BJ (cell line): ENCODE data around the gene BEAN1. TPM values are rescaled to one million over a fixed set of nuclear protein-coding genes. Genes with fewer than 3 reads are reported as not detected.

ENCODE experiments used
- CTCF ChIA-PET: fragments of 350-600 bp; formaldehyde crosslinking; extraction: SDS; loops from one replicate; lab custom pipeline; 2021; ENCODE audit warnings: antibody characterized with exemption, inconsistent platforms; lab: Yijun Ruan, JAX
- POLR2A ChIA-PET: fragments of 300-600 bp; sonication (Branson Sonifier 250); formaldehyde crosslinking; extraction: SDS; loops from one replicate; lab custom pipeline; 2021; ENCODE audit warnings: antibody characterized with exemption; lab: Charles Lee
- DNase-seq: peaks from one replicate; pipeline ENCODE4 v3.0.0-alpha.2; 2011; ENCODE audit warnings: low read depth
- H3K27me3 ChIP-seq: 2 replicates; pipeline ENCODE4 v1.6.0; 2011; ENCODE audit warnings: low read length; ENCODE audit not compliant: control insufficient read depth, insufficient read depth
- H3K36me3 ChIP-seq: 2 replicates; pipeline ENCODE4 v1.5.1; 2011; ENCODE audit warnings: low read length; ENCODE audit not compliant: control insufficient read depth, insufficient read depth
- H3K4me3 ChIP-seq: 2 replicates; pipeline ENCODE4 v1.5.1; 2011; ENCODE audit warnings: low read depth, mild to moderate bottlenecking, control low read depth, low read length
- CTCF ChIP-seq: IDR thresholded peaks from 2 replicates; pipeline ENCODE4 v1.5.1; 2011; ENCODE audit warnings: low read depth, mild to moderate bottlenecking, control low read depth, inconsistent platforms, low read length, moderate library complexity; ENCODE audit not compliant: insufficient read depth
- polyA plus RNA-seq: library from polyadenylated mRNA; depleted of rRNA; stranded (reverse); fragments of >200 nt; gene quantifications from 2 replicates; pipeline ENCODE4 v1.2.3, GENCODE V29; 2011

BEAN1 gene
- polyA plus RNA-seq, 1 experiment = not detected

- Histone ChIP-seq H3K27me3 (no peaks in the 10 kb centered on the region; the same call in 1 of the 2 replicates), H3K4me3 (no peak overlapping the region), H3K36me3 (no peaks in the 10 kb centered on the region)
- TF ChIP-seq CTCF = no peak
- POLR2A ChIA-PET = no interaction called here
- DNase-seq = no peak
- CTCF ChIA-PET = interaction anchor here (0.6 to 1.6 kb wide), 2 partner anchors 83 to 92 kb away, joined by 3 to 5 read pairs; no protein-coding TSS in a partner anchor
Measured at GRCh38 chr16:66489385-66489784, 62.3 kb downstream of the BEAN1 start.

GRCh38 chr16:66489818-66490217 lies 62.7 kb downstream of the BEAN1 start:
- TF ChIP-seq CTCF = no peak
- Histone ChIP-seq H3K4me3 (no peak overlapping the region), H3K36me3 (no peaks in the 10 kb centered on the region), H3K27me3 (no peaks in the 10 kb centered on the region; the same call in 1 of the 2 replicates)
- ChIA-PET POLR2A (no interaction called here), CTCF (interaction anchor here (1.6 kb wide), 1 partner anchor 83 kb away, joined by 5 read pairs; no protein-coding TSS in a partner anchor)
- no peak for DNase-seq

- ChIA-PET POLR2A (no interaction called here), CTCF (interaction anchor here (0.9 to 1.6 kb wide), 3 partner anchors 11 to 84 kb away, joined by 3 to 5 read pairs (median 3); no protein-coding TSS in a partner anchor)
- Histone ChIP-seq H3K36me3 (no peaks in the 10 kb centered on the region), H3K4me3 (no peak overlapping the region), H3K27me3 (no peaks in the 10 kb centered on the region)
- TF ChIP-seq CTCF = no peak
- DNase-seq = no peak
Measured at GRCh38 chr16:66490774-66491715, 64.0 kb downstream of the BEAN1 start.

- H3K36me3 ChIP-seq = no peaks in the 10 kb centered on the region
- TF ChIP-seq CTCF = no peak
- POLR2A ChIA-PET = no interaction called here
- no peaks in the 10 kb centered on the region for H3K27me3 ChIP-seq
- no peak overlapping the region for H3K4me3 ChIP-seq
- no peak for DNase-seq
- CTCF ChIA-PET = interaction anchor here (0.9 to 1.6 kb wide), 3 partner anchors 12 to 85 kb away, joined by 3 to 4 read pairs (median 3); no protein-coding TSS in a partner anchor
Measured at GRCh38 chr16:66491716-66492064, 64.6 kb downstream of the BEAN1 start.

- Histone ChIP-seq H3K4me3 (no peak overlapping the region), H3K27me3 (no peaks in the 10 kb centered on the region), H3K36me3 (no peaks in the 10 kb centered on the region)
- no peak for TF ChIP-seq CTCF
- ChIA-PET POLR2A (no interaction called here), CTCF (interaction anchor here (0.6 to 1.4 kb wide), 3 partner anchors 17 to 87 kb away, joined by 3 read pairs; no protein-coding TSS in a partner anchor)
- no peak for DNase-seq
Measured at GRCh38 chr16:66493490-66494401, 66.7 kb downstream of the BEAN1 start.
